NB4 (cell line): Measurements from ENCODE around the gene NOX5.

Source experiments
- DNase-seq: peaks from one replicate; pipeline ENCODE4 v3.0.0; 2010; ENCODE audit warnings: low read depth
- H3K4me3 ChIP-seq: one replicate; pipeline ENCODE4 v1.5.1; 2011; ENCODE audit warnings: mild to moderate bottlenecking, low read depth, low read length, moderate library complexity
- CTCF ChIP-seq: IDR thresholded peaks from one replicate; pipeline ENCODE4 v1.5.1; 2012; ENCODE audit warnings: low read depth, low read length
- MYC ChIP-seq: IDR thresholded peaks from 2 replicates; pipeline ENCODE4 v1.6.1; 2011; ENCODE audit warnings: low read depth, low read length
- POLR2A ChIP-seq: IDR thresholded peaks from 2 replicates; pipeline ENCODE4 v1.6.1; 2011; ENCODE audit warnings: mild to moderate bottlenecking; ENCODE audit not compliant: insufficient read length; ENCODE audit errors: extremely low read depth
- TF ChIP-seq, protein P1 (sequence below): IDR thresholded peaks from 2 replicates; pipeline ENCODE4 v1.6.1; 2011; ENCODE audit warnings: low read depth, low read length

The NOX5 gene

DNA sequence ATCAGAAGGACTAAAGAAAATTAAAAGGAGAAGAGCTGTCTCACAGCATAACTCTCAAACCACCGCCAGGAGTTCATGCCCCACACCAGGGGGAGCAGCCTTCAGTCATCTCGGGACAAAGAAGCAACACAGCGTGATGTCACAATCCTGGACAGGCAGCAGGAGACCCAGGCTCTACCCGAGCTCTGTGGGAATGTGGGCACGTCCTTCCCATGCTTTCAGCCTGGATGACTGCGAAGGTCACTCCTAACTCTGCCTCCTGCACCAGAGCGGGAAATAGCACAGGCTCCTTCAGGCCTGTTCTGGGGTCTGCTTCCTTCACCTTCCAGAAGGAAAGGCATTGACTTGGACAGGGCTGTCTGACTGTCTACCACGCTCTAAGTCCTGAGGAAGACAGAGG lies 31.3 kb downstream of the NOX5 start:
- peak; percentile 76 for DNase-seq
- H3K4me3 ChIP-seq = no peak overlapping the region
- TF ChIP-seq MYC = no peak
- TF ChIP-seq CTCF = peak; percentile 36

DNA sequence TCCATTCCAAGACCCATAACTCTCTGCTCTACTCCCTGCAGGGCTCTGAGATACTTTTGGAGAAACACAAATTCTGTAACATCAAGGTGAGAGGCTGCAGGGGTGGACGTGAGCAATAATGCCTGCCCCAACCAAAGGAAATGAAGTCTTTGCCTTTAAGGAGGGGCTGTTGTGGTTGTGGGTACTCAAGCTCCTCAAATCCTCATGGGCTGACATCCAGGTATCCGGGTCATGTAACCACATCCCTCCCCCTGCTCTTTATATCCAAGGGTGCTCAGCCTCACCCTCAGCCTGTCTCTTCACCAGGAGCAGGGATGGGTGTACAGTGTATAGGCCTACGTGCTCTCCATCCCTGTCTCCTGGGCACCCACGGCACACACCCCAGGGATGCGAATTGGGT lies 32.3 kb downstream of the NOX5 start:
- TF ChIP-seq CTCF (no peak), POLR2A (no peak), MYC (no peak)
- DNase-seq = no peak
- H3K4me3 ChIP-seq = no peak overlapping the region

DNA sequence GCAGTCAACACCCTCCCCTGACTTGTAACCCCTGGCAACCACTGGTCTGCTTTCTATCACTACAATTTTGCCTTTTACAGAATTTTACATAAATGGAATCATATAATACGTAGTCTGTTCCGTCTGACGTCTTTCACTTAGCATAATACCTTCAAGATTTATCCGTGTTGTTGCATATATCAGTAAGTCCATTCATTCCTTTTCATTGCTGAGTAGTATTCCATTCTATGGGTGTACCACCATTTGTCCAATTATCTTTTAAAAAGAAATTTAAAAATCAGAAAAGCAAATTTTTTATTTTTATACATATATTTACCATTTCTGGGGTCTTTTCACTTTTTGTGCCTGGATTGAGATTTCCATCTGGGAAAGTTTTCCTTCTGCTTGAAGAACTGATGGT lies 35.5 kb downstream of the NOX5 start:
- DNase-seq = no peak
- TF ChIP-seq POLR2A (no peak), CTCF (no peak), MYC (no peak)
- TF ChIP-seq, protein P1, sequence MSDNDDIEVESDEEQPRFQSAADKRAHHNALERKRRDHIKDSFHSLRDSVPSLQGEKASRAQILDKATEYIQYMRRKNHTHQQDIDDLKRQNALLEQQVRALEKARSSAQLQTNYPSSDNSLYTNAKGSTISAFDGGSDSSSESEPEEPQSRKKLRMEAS = no peak
- H3K4me3 ChIP-seq = no peak overlapping the region

GRCh38 chr15:69055251-69055650 lies 40.8 kb downstream of the NOX5 start:
- TF ChIP-seq, protein P1 = no peak
- TF ChIP-seq CTCF (no peak), MYC (no peak), POLR2A (no peak)
- H3K4me3 ChIP-seq = no peak overlapping the region
- DNase-seq = no peak

DNA sequence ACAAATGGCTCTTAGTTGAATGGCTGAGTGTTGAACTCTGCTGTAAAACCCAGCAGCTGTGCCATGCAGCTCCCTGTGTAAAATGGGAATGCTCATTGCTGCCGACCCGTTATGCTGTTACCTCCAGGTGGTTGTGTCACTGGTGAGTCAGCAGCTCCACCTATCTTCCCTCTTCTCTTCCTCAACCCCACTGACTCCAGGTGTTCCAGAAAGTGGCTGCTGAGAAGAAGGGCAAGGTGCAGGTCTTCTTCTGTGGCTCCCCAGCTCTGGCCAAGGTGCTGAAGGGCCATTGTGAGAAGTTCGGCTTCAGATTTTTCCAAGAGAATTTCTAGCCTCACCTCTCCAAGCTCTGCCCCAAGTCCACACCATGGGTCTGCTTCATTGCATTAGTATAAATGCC lies 41.9 kb downstream of the NOX5 start:
- no peak for DNase-seq
- H3K4me3 ChIP-seq = no peak overlapping the region
- no peak for TF ChIP-seq CTCF
- TF ChIP-seq POLR2A = no peak
- TF ChIP-seq, protein P1 = no peak
- no peak for TF ChIP-seq MYC

DNA sequence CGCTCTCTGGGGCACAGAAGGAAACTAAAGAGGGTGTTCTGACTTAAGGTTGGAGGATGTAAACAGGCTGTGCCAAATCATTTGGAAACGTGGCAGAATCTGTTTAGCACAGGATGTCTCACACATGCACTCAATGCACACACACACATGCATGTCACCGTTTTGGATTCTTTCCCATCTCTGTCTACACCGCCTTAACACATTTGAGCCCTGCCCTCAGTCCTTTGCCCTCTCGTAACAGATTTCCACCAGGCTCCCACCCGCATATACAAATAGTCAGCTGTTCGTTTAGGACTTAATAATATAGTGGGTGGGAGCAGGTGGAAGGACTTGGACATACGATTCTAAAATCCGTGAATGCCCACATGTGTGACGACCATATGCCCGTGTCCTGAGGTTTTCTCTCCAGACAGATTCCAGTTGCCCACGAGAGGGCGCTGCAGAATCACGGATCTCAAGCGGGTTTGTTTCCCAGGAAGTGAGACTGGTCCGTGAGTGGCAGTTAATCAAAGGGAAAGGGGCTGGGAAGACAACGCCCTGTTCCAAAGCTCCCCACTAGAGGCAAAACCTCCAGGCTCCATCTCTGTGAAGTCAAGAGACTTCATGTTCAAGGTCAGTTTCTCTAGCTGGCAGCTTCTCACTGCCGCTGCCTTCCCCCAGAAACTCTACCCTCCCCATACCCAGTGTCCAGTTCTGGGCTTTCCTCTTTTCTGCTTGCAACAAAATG lies 44.5 kb downstream of the NOX5 start:
- TF ChIP-seq MYC (peak; percentile 81), POLR2A (no peak), CTCF (peak; percentile 69)
- TF ChIP-seq, protein P1 = peak; percentile 77
- no peak overlapping the region for H3K4me3 ChIP-seq
- DNase-seq = peak; percentile 83
